Dendritic cell treated with granulocyte-macrophage colony-stimulating factor and Interleukin-4, amounts not matched to agents 40 ng/mL and 50 ng/mL, for 4 days (primary cell): ENCODE data around the gene PRPS2.

ENCODE experiments used
- H3K27ac Mint-ChIP-seq: one replicate; pipeline ENCODE4 v1.8.0; 2022; ENCODE audit warnings: mild to moderate bottlenecking, mixed read lengths
- H3K27me3 Mint-ChIP-seq: one replicate; pipeline ENCODE4 v1.8.0; 2022; ENCODE audit warnings: mild to moderate bottlenecking, mixed read lengths
- H3K36me3 Mint-ChIP-seq: one replicate; pipeline ENCODE4 v1.8.0; 2022; ENCODE audit warnings: low read depth, mixed read lengths
- H3K4me1 Mint-ChIP-seq: one replicate; pipeline ENCODE4 v1.8.0; 2022; ENCODE audit warnings: low read depth, mixed read lengths
- H3K4me3 Mint-ChIP-seq: one replicate; pipeline ENCODE4 v1.8.0; 2022; ENCODE audit warnings: mild to moderate bottlenecking, moderate library complexity, mixed read lengths
- H3K9me3 Mint-ChIP-seq: one replicate; pipeline ENCODE4 v1.8.0; 2022; ENCODE audit warnings: mixed read lengths
- intact Hi-C: fragments of 100-400 bp; cut with micrococcal nuclease; formaldehyde crosslinking; loops from one replicate; pipeline ENCODE4 v1.15.0; 2022

Gene PRPS2

DNA sequence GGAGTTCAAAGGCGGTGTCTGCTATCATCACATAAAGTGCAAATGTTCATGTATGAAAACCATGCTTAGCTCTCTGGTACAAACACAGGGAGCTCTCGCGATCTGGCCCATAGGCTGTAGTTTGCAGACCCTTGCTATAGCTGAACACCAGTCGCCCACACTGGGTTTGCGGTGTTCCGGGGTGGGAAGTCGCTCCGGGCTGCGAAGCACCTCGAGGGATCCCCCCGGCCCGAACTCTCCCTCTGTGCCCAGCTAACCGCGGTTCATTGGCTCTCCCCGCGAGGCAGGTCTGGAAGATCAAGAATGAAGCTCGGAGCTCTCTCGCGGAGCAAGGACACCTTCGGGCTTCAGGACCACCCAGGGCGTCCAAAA, 341 bp upstream of the PRPS2 start:
- H3K4me3 Mint-ChIP-seq, result peak overlapping the region; percentile 88

GRCh38 chrX:12792711-12793110, 1.5 kb downstream of the PRPS2 start:
- H3K9me3 Mint-ChIP-seq, result no peaks in the 10 kb centered on the region

More for the DNA sequence above, 341 bp upstream of the PRPS2 start:
- Mint-ChIP-seq H3K9me3 (no peaks in the 10 kb centered on the region), H3K36me3 (no peaks in the 10 kb centered on the region), H3K4me1 (peaks cover 14% of the 10 kb centered on the region), H3K27ac (peak overlapping the region; percentile 73), H3K27me3 (no peaks in the 10 kb centered on the region)
- intact Hi-C loops, result no loop called here

DNA sequence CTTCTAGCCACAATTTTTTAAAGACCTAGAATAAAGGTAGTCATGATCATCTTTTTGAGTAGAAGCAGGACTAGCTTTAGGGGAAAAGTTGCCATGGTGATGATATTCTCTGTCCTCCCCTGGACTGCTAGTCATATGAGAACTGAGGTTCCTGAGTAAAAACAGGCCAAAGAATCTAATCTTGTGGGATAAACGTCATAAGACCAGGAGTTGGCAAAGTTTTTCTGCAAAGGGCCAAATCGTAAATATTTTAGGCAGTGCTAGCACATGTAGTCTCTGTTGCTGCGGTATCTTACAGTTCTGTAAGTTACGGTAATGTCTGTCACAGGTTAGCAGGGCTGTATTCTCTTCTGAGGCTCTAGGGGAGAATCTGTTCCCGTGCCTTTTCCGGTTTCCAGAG, 3.4 kb downstream of the PRPS2 start:
- intact Hi-C loops, result no loop called here
- Mint-ChIP-seq H3K27ac (no peak overlapping the region), H3K27me3 (no peaks in the 10 kb centered on the region), H3K4me1 (peaks cover 20% of the 10 kb centered on the region), H3K9me3 (no peaks in the 10 kb centered on the region), H3K36me3 (peaks cover 18% of the 10 kb centered on the region), H3K4me3 (no peak overlapping the region)

More at GRCh38 chrX:12792711-12793110, 1.5 kb downstream of the PRPS2 start:
- Mint-ChIP-seq H3K4me1 (peaks cover 16% of the 10 kb centered on the region), H3K4me3 (peak overlapping the region; percentile 72), H3K27me3 (no peaks in the 10 kb centered on the region), H3K36me3 (peaks cover 3% of the 10 kb centered on the region), H3K27ac (no peak overlapping the region)
- intact Hi-C loops, result no loop called here

- Mint-ChIP-seq H3K36me3 (peaks cover 52% of the 10 kb centered on the region), H3K9me3 (no peaks in the 10 kb centered on the region), H3K27me3 (no peaks in the 10 kb centered on the region), H3K4me1 (peaks cover 20% of the 10 kb centered on the region), H3K4me3 (no peak overlapping the region), H3K27ac (no peak overlapping the region)
- intact Hi-C loops, result no loop called here
Measured at GRCh38 chrX:12798601-12799000, 7.4 kb downstream of the PRPS2 start.

- Mint-ChIP-seq H3K27ac (no peak overlapping the region), H3K4me3 (no peak overlapping the region), H3K9me3 (no peaks in the 10 kb centered on the region), H3K27me3 (no peaks in the 10 kb centered on the region), H3K4me1 (peaks cover 16% of the 10 kb centered on the region), H3K36me3 (peaks cover 58% of the 10 kb centered on the region)
- intact Hi-C loops, result no loop called here
Measured at GRCh38 chrX:12799118-12799517, 7.9 kb downstream of the PRPS2 start.

DNA sequence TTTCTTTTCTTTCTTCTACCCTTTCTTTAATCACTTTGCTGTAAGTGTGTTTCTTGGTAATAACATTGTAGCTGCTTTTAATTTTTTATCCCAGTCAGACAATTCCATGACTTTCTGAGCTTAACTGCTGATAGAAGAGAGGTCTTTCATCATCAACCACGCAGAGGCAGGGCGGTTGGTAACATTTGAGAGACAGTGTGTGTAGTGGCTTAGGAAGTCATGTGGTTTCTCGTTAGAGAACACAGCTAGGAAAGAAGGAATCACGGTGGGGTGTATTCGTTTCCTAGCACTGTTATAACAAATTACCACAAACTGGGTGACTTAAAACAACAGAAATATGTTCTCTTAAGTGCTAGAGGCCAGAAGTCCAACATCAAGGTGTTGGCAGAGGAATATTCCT, 11.5 kb downstream of the PRPS2 start:
- intact Hi-C loops, result no loop called here
- H3K4me1 Mint-ChIP-seq, result peaks cover 15% of the 10 kb centered on the region
- H3K36me3 Mint-ChIP-seq, result peaks cover 77% of the 10 kb centered on the region
- no peaks in the 10 kb centered on the region for H3K27me3 Mint-ChIP-seq
- H3K27ac Mint-ChIP-seq, result no peak overlapping the region
- no peaks in the 10 kb centered on the region for H3K9me3 Mint-ChIP-seq
- H3K4me3 Mint-ChIP-seq, result no peak overlapping the region

DNA sequence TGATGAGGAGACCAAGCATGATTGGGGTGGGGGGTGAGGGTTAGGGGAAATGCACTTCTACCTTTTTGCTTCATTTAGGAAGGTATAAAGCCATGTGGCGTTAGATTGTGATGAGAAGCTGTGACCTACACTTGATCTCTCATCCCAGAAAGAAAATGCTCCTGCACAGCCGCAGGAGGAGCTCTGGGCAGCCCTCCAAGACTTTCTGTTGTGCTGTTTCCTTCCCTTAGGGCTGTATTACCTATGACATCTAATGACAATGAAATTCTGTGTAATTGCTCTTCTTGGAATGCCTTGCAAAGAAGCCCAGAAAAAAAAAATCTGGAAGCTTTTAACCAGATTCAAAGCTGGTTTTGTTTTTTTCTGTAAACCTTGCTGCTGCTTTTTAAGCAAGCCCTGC, 13.4 kb downstream of the PRPS2 start:
- peaks cover 11% of the 10 kb centered on the region for H3K4me1 Mint-ChIP-seq
- no peaks in the 10 kb centered on the region for H3K27me3 Mint-ChIP-seq
- H3K27ac Mint-ChIP-seq, result no peak overlapping the region
- intact Hi-C loops, result no loop called here
- H3K36me3 Mint-ChIP-seq, result peaks cover 71% of the 10 kb centered on the region
- H3K4me3 Mint-ChIP-seq, result no peak overlapping the region
- H3K9me3 Mint-ChIP-seq, result no peaks in the 10 kb centered on the region

DNA sequence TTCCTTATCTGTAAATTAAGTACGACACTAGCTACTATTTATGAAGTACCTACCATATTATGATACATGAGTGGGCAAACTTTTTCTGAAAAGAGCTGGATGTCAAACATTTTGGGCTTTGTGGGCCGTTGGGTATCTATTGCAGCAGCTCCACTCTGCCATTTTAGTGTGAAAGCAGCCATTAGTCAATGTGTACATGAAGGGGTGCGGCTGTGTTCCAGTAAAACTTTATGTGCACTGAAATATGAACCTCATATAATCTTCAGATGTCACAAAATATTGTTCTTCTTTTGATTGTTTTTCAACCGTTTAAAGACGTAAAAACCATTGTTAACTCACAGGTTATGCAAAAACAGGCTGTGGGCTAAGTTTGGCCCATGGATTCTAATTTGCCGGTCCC, 14.1 kb downstream of the PRPS2 start:
- intact Hi-C loops, result no loop called here
- Mint-ChIP-seq H3K27ac (no peak overlapping the region), H3K9me3 (no peaks in the 10 kb centered on the region), H3K4me1 (peaks cover 11% of the 10 kb centered on the region), H3K36me3 (peaks cover 67% of the 10 kb centered on the region), H3K4me3 (no peak overlapping the region), H3K27me3 (no peaks in the 10 kb centered on the region)

DNA sequence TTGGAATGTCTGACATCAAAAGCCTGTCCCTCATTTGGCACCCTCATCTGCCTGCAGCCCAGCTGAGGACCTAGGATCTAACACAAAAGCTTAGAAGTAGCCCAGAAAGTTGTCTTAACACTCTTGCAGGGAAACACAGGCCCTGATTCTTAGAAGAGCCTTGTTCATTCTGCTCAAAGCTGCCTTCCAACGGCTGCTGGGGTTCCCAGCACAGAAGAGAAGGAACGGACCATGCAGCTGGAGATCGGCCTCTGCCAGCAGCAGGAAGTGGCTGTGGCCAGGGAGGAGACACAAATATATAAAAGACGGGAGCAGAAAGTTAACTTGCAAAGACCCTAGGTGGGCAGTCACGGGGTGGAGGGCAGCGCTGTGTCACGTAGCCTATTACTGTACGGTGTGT, 20.4 kb downstream of the PRPS2 start:
- H3K27me3 Mint-ChIP-seq, result no peaks in the 10 kb centered on the region
- peaks cover 13% of the 10 kb centered on the region for H3K4me1 Mint-ChIP-seq
- H3K36me3 Mint-ChIP-seq, result peaks cover 41% of the 10 kb centered on the region
- H3K9me3 Mint-ChIP-seq, result no peaks in the 10 kb centered on the region
- intact Hi-C loops, result no loop called here
- H3K4me3 Mint-ChIP-seq, result no peak overlapping the region
- H3K27ac Mint-ChIP-seq, result no peak overlapping the region

DNA sequence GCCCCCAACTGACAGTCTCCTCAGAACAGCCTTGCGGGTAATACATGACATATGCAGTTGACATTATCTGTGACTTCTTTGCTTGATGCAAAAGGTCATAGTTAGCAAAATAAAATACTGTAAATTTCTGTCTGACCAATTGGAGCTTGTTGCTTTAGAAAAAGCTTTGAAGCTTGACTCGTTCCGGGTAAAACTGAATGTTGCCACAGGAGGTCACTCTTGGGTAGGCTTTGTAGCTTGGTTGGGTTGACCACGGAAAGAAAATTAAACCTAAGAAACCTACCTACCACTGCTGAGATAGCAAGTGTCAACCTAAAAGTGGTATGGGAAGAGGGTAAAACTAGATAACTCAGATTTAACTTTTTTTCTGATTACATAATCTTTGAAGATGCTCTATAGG, 23.2 kb downstream of the PRPS2 start:
- H3K36me3 Mint-ChIP-seq, result peaks cover 28% of the 10 kb centered on the region
- H3K27ac Mint-ChIP-seq, result no peak overlapping the region
- no peaks in the 10 kb centered on the region for H3K9me3 Mint-ChIP-seq
- intact Hi-C loops, result loop anchor here (1.0 kb wide), 1 partner anchor 80 kb away; no protein-coding TSS in a partner anchor
- no peak overlapping the region for H3K4me3 Mint-ChIP-seq
- H3K4me1 Mint-ChIP-seq, result peaks cover 13% of the 10 kb centered on the region
- no peaks in the 10 kb centered on the region for H3K27me3 Mint-ChIP-seq

- Mint-ChIP-seq H3K36me3 (peaks cover 28% of the 10 kb centered on the region), H3K9me3 (no peaks in the 10 kb centered on the region), H3K4me1 (no peaks in the 10 kb centered on the region), H3K4me3 (no peak overlapping the region), H3K27ac (no peak overlapping the region), H3K27me3 (no peaks in the 10 kb centered on the region)
- intact Hi-C loops, result no loop called here
Measured at GRCh38 chrX:12817528-12817927, 26.3 kb downstream of the PRPS2 start.

DNA sequence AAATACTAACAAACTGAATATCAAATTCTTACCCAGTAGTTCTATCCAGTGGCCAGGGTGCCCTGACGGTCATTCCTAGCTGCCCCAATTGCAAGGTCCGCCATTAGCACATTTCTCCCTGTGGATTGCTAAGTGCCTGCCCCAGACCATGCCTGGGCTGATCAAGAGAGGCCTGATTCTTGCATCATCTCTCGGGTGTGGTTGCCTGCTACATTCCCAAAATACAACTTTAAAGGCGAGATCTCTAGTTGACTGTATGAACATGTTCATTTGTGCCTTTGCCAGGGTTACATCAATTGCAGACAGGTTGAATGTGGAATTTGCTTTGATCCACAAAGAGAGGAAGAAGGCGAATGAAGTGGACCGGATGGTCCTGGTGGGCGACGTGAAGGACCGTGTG, 28.0 kb downstream of the PRPS2 start:
- intact Hi-C loops, result no loop called here
- Mint-ChIP-seq H3K27ac (no peak overlapping the region), H3K9me3 (no peaks in the 10 kb centered on the region), H3K36me3 (peaks cover 32% of the 10 kb centered on the region), H3K4me1 (no peaks in the 10 kb centered on the region), H3K4me3 (no peak overlapping the region), H3K27me3 (no peaks in the 10 kb centered on the region)

- H3K9me3 Mint-ChIP-seq, result no peaks in the 10 kb centered on the region
- H3K4me1 Mint-ChIP-seq, result peaks cover 5% of the 10 kb centered on the region
- peaks cover 45% of the 10 kb centered on the region for H3K36me3 Mint-ChIP-seq
- intact Hi-C loops, result no loop called here
- H3K27ac Mint-ChIP-seq, result no peak overlapping the region
- no peak overlapping the region for H3K4me3 Mint-ChIP-seq
- no peaks in the 10 kb centered on the region for H3K27me3 Mint-ChIP-seq
Measured at GRCh38 chrX:12820737-12821136, 29.5 kb downstream of the PRPS2 start.

DNA sequence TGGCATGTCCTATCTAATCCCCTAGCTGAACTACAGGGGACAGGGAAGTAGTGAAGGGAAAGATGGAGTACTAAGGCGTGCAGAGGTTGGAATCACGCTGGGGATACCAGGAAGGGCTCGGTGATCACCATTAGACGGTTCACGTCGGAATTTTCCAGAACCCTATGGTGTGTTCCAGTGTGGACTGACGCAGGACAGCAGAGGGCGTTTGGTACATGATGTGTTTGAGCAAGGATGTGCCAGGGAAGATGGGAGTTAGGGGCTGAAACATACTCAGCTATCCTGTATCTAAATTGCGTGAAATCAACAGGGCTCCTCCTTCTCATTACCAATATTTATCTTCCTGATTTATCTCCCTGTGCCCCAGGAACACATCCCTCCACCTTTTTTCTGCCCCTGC, 33.7 kb downstream of the PRPS2 start:
- peaks cover 34% of the 10 kb centered on the region for H3K36me3 Mint-ChIP-seq
- intact Hi-C loops, result no loop called here
- peaks cover 3% of the 10 kb centered on the region for H3K27me3 Mint-ChIP-seq
- H3K4me3 Mint-ChIP-seq, result no peak overlapping the region
- peaks cover 5% of the 10 kb centered on the region for H3K4me1 Mint-ChIP-seq
- H3K9me3 Mint-ChIP-seq, result no peaks in the 10 kb centered on the region
- no peak overlapping the region for H3K27ac Mint-ChIP-seq

- Mint-ChIP-seq H3K4me3 (no peak overlapping the region), H3K36me3 (peaks cover 29% of the 10 kb centered on the region), H3K4me1 (peaks cover 5% of the 10 kb centered on the region), H3K27me3 (peaks cover 3% of the 10 kb centered on the region), H3K27ac (no peak overlapping the region), H3K9me3 (no peaks in the 10 kb centered on the region)
- intact Hi-C loops, result no loop called here
Measured at GRCh38 chrX:12825801-12826200, 34.6 kb downstream of the PRPS2 start.
